Measurements from ENCODE around the gene PTPN23.

DNA sequence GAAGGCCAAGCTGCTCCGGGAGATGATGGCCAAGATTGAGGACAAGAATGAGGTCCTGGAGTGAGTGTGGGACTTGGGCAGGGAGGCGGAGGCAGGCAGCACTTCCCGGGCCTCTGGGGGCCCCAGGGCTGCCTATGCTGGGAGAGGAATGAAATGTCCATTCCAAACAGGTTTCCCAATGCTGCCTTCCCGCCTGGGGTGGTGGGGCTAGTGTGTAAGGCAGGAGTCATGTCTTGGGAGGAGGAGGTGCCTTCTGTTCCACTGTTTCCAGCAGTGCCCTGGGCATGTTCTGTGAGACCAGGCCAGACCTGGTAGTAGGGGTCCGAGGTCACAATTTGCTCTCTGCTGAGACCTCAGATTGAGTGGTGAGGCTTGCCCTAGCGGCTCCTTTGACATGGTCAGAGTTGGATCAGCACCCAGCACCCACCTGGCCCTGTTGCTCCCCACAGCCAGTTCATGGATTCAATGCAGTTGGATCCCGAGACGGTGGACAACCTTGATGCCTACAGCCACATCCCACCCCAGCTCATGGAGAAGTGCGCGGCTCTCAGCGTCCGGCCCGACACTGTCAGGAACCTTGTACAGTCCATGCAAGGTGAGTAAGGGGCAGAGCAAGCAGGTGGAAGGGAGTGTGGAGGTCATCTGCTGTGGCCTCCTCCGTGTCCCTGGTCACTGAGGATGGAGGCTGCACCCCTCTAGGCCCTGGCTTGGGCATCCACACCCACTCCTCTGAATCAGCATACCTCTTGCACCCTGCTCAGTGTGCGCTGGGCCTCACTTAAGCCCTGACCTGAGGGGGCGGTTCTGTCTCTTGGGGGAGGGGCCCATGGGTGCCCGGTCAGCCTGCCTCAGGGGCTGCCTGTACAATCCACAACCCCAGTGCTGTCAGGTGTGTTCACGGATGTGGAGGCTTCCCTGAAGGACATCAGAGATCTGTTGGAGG lies 27.3 kb downstream of the PTPN23 start:
- TF ChIP-seq EZH2 (IDR thresholded peaks at IDR 0.05; ENCODE audit: borderline replicate concordance, insufficient read depth, low read length, poor library complexity, severe bottlenecking) (no peak), POLR2AphosphoS5 (IDR thresholded peaks at IDR 0.05) (no peak), EP300 (conservative IDR thresholded peaks at IDR 0.05; ENCODE audit: poor library complexity, severe bottlenecking) (no peak), MXI1 (conservative IDR thresholded peaks at IDR 0.05; ENCODE audit: poor library complexity, severe bottlenecking) (no peak), RAD21 (conservative IDR thresholded peaks at IDR 0.05) (no peak)
- TF ChIP-seq, protein P1, sequence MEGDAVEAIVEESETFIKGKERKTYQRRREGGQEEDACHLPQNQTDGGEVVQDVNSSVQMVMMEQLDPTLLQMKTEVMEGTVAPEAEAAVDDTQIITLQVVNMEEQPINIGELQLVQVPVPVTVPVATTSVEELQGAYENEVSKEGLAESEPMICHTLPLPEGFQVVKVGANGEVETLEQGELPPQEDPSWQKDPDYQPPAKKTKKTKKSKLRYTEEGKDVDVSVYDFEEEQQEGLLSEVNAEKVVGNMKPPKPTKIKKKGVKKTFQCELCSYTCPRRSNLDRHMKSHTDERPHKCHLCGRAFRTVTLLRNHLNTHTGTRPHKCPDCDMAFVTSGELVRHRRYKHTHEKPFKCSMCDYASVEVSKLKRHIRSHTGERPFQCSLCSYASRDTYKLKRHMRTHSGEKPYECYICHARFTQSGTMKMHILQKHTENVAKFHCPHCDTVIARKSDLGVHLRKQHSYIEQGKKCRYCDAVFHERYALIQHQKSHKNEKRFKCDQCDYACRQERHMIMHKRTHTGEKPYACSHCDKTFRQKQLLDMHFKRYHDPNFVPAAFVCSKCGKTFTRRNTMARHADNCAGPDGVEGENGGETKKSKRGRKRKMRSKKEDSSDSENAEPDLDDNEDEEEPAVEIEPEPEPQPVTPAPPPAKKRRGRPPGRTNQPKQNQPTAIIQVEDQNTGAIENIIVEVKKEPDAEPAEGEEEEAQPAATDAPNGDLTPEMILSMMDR (IDR thresholded peaks at IDR 0.05; ENCODE audit: poor library complexity, severe bottlenecking), result no peak
- TF ChIP-seq, protein P2, sequence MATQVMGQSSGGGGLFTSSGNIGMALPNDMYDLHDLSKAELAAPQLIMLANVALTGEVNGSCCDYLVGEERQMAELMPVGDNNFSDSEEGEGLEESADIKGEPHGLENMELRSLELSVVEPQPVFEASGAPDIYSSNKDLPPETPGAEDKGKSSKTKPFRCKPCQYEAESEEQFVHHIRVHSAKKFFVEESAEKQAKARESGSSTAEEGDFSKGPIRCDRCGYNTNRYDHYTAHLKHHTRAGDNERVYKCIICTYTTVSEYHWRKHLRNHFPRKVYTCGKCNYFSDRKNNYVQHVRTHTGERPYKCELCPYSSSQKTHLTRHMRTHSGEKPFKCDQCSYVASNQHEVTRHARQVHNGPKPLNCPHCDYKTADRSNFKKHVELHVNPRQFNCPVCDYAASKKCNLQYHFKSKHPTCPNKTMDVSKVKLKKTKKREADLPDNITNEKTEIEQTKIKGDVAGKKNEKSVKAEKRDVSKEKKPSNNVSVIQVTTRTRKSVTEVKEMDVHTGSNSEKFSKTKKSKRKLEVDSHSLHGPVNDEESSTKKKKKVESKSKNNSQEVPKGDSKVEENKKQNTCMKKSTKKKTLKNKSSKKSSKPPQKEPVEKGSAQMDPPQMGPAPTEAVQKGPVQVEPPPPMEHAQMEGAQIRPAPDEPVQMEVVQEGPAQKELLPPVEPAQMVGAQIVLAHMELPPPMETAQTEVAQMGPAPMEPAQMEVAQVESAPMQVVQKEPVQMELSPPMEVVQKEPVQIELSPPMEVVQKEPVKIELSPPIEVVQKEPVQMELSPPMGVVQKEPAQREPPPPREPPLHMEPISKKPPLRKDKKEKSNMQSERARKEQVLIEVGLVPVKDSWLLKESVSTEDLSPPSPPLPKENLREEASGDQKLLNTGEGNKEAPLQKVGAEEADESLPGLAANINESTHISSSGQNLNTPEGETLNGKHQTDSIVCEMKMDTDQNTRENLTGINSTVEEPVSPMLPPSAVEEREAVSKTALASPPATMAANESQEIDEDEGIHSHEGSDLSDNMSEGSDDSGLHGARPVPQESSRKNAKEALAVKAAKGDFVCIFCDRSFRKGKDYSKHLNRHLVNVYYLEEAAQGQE (IDR thresholded peaks at IDR 0.05; ENCODE audit: borderline replicate concordance), result no peak

Data from neural cell (in vitro differentiated cells).